NCI-H2196 (cell line): ENCODE measurements around the gene TMBIM6.
"Not testable (repeated sequence)": the region's sequence is repeated elsewhere in the genome, so short reads cannot be mapped to it uniquely, and the experiment has no call there.

Experiments
- DNase-seq: peaks from one replicate; lab custom pipeline; 2025; ENCODE audit not compliant: unreplicated experiment; lab: John Stamatoyannopoulos, UW

Gene TMBIM6

DNA sequence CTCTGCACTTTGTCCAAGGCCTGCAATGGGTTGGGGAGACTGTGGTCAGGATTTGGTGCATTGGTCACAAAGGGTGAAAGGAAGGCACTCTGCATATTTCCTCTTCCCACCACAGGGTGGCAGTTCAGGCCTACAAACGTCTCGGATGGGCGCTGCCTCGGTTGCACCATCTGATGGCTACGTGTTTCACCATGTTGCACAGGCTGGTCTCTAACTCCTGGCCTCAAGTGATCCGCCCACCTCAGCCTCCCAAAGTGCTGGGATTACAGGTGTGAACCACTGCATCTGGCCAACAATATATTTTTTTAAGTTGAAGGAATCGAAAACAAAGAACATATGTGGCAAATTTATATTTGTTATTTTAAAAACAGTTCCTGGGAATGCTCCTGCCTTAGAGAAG is 35.1 kb downstream of the TMBIM6 start:
- peak; percentile 73 for DNase-seq

DNA sequence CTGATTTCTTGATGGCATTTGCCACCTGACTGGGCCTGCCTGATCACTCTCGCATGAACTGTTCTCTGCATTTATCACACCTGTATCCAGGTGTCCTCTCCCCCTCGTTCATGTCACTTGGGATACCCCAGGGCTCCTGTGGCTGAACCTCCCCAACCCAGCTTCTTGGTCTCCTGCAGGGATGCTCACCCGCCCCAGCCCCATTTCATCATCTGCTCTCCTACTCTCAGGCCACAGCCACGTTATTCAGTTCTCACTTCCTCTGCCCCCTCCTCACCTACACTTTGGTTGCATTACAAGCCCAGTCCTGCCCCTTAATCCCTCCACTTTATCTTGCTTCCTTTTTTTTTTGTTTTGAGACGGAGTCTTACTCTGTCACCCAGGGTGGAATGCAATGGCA is 35.5 kb downstream of the TMBIM6 start:
- no peak for DNase-seq

DNA sequence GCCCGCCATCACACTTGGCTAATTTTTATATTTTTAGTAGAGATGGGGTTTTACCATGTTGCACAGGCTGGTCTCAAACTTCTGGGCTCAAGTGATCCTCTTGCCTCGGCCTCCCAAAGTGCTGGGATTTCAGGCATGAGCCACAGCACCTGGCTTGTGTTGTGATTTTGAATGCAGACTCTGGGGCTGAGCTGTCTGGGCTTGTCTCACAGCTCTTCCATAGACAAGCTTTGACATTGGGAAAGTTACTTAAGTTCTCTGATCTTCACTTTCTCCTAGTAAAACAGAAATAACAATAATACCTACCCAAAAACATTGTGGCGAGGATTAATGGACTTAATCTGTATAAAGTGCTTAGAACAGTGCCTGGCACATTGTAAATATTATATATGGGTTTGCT is 36.0 kb downstream of the TMBIM6 start:
- DNase-seq = no peak

DNA sequence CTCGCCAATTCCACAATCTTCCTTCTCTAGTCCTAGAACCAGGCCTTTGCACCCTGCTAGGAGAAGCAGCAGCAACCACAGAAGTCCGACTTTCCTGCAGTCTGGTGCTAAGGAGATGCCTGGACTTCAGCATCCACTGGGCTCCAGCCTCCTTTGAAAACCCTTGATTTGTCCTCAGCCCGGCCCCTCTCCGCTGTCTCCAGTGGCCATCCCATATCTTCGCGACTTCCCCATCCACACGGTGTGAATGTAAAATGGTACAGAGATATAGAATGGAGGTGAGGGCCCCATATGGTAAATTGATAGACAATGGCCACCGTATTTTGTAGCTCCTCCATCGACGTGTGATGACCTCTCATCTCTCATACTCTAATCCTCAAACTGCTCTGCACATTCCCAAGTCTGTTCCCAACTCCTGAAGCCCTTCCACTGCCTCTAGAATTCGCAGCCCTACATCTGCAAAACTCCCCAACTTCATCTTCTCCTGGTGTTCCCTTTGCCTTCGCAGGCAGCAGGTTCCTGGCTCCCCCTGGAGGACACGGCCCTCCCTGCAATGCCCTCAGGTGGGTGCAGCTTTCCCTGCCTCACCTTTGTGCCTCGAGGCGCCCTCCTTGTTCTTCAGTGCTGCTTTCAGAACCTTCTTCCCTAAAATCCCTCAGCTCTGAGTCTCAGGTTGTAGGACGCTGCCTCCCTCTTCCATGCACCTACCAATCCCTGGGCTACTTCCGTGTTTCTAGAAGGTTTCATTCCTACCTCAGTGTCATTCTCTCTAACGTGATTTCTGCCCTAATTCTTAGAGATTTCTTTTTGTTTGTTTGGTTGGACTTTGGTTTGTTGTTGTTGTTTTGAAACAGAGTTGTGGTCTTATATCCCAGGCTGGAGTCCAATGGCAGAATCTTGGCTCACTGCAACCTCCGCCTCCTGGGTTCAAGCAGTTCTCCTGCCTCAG is 36.7 kb downstream of the TMBIM6 start:
- DNase-seq = peak; percentile 53

- no peak for DNase-seq
These were observed 38.2 kb downstream of the TMBIM6 start for GRCh38 chr12:49779581-49779980.

DNA sequence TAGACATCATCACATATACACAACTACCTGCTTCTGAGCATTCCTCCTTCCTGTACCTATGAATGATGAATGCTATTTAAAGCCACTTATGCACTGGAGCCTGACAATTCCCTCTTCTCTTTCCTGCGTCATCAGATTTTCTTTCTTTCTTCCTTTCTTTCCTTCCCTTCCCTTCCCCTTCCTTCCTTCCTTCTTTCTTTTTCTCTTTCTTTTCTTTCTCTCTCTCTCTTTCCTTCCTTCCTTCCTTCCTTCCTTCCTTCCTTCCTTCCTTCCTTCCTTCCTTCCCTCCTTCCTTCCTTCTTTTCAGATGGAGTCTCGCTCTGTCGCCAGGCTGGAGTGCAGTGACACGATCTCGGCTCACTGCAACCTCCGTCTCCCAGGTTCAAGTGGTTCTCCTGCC is 39.6 kb downstream of the TMBIM6 start:
- DNase-seq = not testable (repeated sequence)

- peak; percentile 22 for DNase-seq
These were observed 42.7 kb downstream of the TMBIM6 start for GRCh38 chr12:49783917-49784676.

GRCh38 chr12:49784756-49785409 is 43.5 kb downstream of the TMBIM6 start:
- no peak for DNase-seq

DNA sequence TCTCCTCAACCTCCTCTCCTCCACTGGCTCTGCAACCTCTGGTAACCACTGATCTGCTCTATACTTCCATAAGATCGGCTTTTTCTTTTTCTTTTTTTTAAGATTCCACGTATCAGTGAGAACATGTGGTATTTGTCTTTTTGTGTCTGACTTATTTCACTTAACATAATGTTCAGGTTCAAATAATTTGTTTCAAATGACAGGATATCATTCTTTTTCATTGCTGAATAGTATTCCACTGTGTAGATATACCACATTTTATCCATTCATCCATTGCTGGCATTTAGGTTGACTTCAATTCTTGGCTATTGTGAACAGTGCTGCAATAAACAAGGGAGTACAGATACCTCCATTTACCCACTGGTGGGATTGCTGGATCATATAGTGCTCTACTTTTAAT is 46.3 kb downstream of the TMBIM6 start:
- DNase-seq = no peak

GRCh38 chr12:49789992-49790391 is 48.6 kb downstream of the TMBIM6 start:
- peak; percentile 37 for DNase-seq

- DNase-seq = no peak
These were observed 49.6 kb downstream of the TMBIM6 start for GRCh38 chr12:49790741-49791555.

DNA sequence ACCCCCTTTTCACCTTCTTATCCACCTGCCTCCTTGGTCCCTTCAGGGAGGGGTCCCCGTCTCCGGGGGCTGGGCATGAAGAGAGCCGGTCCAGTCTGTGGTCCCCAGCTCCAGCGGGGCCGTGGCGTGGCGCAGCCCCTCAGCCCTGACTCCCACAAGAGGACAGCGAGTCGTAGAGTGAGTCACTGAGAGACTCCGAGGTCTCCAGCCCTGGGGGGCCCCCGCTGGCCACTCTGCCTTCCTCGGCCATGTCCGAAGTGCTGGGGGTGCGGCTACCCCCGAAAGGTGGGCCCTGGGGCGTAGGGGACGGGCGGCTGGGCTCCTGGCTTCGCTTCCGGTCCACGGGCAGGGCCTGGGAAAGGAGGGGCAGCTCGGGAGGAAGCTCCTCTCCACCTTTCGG is 50.3 kb downstream of the TMBIM6 start:
- no peak for DNase-seq

- no peak for DNase-seq
These were observed 51.0 kb downstream of the TMBIM6 start for GRCh38 chr12:49792181-49792970.

DNA sequence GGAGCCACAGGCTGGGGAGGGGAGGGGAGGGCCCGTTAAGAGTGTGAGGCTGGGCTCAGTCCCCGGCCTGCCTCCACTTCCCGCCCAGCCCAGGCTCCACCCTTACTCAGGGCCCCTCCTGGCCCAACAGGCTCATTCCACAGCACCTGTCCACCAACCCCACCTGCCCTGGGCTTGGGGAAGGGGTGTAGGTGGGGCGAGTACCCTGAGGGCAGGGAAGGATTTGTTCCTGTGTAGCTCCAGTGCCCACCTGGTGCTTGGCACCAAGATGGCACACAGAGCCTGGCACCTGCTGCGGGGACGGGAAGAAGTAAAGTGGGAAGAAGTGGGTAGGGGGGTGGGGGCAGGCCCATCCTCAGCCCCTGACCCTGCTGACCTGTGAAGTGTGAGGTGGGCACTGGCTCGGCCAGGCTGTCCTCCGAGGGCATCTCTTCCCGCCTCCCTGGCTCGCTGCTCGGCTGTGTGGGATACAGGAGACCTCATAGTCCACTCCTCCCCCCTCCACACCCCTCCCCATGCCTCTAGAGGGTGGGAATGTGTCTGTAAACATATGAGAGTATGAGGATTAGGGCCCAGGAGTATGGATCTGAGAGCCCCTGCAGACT is 51.7 kb downstream of the TMBIM6 start:
- DNase-seq = no peak

- DNase-seq = no peak
These were observed 52.3 kb downstream of the TMBIM6 start for GRCh38 chr12:49793620-49794019.

- DNase-seq = no peak
These were observed 52.7 kb downstream of the TMBIM6 start for GRCh38 chr12:49794021-49794420.

DNA sequence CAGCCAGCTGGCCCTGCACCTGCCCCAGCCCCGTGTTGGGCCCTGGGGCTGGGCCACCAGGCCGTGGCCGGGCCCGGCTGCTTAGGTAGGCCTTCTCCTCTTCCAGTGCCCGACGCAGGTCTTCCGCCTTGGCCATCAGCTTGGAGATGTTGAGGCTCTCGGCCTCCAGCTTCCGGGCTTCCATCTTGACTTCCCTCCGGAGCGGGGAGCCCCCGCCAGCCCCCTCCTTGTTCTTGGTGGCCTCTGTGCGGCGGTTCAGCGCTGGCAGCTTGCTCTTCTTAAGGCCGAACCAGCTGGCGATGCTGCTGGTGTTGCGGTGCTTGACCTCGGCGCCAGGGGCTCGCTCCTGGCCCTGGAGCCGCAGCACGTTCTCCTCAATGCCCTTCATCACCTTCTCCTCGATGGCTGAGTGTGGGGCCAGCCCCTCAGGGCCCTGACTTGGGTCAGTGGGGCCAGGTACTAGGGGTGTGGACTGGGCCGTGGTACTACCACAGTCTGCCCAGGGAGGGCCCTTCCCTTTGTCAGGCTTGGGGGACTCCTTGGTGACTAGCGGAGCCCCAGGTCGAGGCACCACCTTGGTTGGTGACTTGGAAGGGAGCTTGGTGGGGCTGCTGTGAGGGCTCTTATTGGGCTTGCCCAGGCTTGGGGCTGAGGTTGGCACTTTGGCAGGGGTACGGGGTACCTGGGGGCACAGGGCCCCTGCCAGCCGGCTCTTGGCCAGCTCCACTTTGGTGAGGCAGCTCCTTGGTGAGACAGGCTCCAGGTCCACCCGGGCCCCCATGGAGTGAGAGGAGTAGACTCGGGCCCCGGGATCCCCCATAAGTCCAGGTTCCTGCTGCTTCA is 53.7 kb downstream of the TMBIM6 start:
- DNase-seq = no peak

DNA sequence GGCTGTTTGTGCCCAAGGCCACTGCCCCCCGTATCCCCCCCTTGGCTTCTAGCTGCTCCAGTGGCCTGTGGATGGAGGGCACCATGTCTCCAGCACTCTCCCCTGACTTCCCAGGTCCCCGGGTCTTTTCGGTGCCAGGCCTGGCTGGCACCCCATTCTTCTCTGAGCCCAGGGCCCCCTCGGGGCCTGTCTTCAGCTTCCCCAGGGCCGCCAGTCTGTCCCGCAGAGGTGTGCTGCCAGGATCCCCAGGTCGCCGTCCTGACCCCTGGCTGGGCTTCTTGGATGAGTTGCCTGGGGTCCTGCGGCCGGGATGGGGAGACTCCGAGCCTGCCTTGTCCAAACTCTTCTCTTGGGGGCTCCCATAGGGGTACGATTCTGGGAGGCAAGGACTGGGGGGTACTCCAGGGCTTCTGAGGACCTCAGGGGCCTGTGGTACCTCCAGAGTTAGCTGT is 54.3 kb downstream of the TMBIM6 start:
- no peak for DNase-seq

DNA sequence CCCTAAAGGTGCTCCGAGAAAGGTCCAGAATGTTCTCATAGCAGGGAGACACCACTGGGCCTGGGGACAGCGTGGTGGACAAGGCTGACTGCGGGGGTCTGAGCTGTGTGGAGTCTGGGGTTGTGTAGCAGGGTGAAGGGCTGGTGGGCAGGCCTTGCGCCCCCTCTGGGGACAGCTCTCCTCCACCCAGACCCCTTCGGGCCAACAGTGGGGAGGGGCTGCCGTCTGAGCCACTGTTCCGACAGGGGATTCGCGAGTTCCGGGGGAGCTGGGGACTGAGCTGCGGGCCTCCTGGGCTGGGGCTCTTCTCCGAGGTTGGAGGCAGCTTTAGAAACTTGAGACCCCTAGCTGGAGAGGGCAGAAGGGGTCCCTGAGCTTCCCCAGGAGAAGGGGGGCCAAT is 54.8 kb downstream of the TMBIM6 start:
- no peak for DNase-seq
